Fibroblast of pulmonary artery (primary cell): ENCODE results near the gene NEK7.
"Not testable (repeated sequence)": the region's sequence is repeated elsewhere in the genome, so short reads cannot be mapped to it uniquely, and the experiment has no call there.

Experiments used
- DNase-seq: peaks from one replicate; pipeline ENCODE4 v3.0.0-alpha.2; 2010; ENCODE audit warnings: low read depth
- H3K4me3 ChIP-seq: replicated peaks from 2 replicates; pipeline ENCODE4 v1.5.1; 2011; ENCODE audit warnings: low read depth, mild to moderate bottlenecking, control low read depth, low read length, moderate library complexity
- TF ChIP-seq, protein P1 (sequence below): IDR thresholded peaks from 2 replicates; pipeline ENCODE4 v1.5.1; 2011; ENCODE audit warnings: mild to moderate bottlenecking, control low read depth, low read length, inconsistent platforms; ENCODE audit errors: missing control alignments

The NEK7 gene

DNA sequence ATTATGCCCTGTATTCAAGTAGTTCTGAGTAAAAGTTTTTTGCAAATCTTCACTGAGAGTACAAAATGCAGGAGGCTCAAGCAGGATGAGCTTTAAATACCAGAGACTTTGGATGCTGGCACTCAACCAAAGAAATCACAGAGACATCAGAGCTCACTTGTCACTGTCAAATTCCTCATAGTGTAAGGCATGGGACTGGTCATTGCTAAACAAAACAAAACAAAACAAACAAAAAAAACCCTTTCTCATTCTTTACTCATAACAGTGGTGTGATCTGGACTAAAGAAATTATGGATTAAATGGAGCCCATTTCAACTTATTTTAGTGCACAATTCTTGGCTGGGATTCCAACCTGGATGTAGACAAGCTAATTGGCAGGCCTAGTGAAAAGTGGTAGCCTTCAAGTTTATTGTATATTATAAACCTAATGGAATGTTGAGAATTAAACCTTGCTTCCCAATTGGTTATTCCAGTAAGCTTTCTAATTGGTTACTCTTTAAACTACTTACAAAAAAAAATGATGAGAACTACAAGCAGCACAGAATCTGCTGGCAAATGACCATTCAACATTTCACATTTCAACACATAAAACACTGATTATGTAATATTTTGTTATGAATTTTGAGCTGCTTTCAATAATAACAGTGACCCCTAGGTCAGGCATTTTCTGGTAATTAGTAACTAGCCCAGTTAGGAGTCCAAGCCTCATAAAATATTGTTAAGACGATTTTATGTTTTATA is 30.6 kb upstream of the NEK7 start:
- no peak overlapping the region for H3K4me3 ChIP-seq
- TF ChIP-seq, protein P1, sequence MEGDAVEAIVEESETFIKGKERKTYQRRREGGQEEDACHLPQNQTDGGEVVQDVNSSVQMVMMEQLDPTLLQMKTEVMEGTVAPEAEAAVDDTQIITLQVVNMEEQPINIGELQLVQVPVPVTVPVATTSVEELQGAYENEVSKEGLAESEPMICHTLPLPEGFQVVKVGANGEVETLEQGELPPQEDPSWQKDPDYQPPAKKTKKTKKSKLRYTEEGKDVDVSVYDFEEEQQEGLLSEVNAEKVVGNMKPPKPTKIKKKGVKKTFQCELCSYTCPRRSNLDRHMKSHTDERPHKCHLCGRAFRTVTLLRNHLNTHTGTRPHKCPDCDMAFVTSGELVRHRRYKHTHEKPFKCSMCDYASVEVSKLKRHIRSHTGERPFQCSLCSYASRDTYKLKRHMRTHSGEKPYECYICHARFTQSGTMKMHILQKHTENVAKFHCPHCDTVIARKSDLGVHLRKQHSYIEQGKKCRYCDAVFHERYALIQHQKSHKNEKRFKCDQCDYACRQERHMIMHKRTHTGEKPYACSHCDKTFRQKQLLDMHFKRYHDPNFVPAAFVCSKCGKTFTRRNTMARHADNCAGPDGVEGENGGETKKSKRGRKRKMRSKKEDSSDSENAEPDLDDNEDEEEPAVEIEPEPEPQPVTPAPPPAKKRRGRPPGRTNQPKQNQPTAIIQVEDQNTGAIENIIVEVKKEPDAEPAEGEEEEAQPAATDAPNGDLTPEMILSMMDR: no peak
- peak; percentile 75 for DNase-seq

DNA sequence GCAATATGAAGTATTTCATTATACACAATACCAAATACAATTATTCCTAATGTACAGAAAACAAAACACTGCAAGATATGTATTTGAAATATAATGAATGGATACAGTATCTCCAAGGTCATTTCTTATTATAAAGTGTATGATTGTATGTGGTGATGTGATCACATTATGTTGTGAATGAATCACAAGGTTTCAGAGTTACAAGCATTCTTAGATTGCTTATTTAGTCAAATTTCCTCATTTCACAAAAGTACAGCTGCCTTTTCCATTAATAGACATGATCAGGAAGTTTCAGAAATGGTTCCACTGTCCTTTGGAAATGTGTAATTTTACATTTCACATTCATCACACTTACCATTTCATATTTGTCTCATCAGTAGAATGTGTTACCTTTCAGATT is 28.3 kb upstream of the NEK7 start:
- TF ChIP-seq, protein P1: no peak
- H3K4me3 ChIP-seq: no peak overlapping the region
- no peak for DNase-seq

DNA sequence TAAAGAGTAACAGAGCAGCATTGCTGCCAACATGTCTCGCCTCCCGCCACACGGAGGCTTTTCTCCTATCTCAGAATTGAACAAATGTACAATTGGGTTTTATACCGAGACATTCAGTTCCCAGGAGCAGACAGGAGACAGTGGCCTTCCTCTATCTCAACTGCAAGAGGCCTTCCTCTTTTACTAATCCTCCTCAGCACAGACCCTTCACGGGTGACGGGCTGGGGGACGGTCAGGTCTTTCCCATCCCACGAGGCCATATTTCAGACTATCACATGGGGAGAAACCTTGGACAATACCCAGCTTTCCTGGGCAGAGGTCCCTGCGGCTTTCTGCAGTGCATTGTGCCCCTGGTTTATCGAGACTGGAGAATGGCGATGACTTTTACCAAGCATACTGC is 26.7 kb upstream of the NEK7 start:
- not testable (repeated sequence) for DNase-seq, H3K4me3 ChIP-seq

DNA sequence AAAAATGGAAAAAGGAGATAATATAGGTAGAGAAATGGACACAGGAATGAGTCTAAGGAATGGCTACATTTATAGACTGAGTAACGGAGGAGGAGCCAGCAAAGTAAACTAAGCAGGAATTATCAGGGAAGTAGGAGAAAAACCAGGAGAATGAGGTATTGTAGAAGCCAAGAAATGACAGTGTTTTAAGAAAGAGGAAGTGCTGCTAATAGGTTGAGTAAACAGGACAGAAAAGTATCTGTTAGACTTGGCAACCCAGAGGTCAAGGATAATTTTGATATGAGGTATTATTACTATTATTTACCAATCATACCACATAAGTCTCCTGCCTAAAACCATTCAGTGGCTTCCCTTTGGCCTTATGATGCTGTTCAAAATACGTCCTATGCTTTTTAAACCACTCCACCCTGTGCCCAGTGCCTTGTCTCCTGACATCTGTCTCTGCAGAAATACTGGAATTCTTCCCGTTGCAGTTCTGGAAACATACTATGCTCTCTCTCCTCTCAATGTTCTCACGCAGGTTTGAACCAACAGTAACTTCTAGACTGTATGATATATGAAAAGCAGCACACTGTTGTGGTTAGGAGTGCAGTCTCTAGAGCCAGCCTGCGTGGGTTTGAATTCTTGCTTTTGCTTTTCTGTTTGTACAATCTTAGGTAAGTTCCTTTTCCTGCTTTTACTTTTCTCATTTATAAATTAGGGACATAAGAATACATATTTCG is 24.6 kb upstream of the NEK7 start:
- H3K4me3 ChIP-seq: no peak overlapping the region
- no peak for DNase-seq
- TF ChIP-seq, protein P1: no peak

DNA sequence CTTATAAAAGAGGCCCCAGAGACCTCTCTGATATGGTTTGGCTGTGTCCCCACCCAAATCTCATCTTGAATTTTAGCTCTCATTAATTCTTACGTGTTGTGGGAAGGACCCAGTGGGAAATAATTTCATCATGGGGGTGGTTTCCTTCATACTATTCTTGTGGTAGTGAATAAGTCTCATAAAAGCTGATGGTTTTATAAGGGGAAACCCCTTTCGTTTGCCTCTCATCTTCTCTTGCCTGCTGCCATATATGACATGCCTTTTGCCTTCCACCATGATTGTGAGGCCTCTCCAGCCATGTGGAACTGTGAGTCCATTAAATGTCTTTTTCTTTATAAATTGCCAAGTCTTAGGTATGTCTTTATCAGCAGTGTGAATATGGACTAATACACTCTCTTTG is 22.5 kb upstream of the NEK7 start:
- no peak for DNase-seq
- TF ChIP-seq, protein P1: no peak
- H3K4me3 ChIP-seq: no peak overlapping the region

DNA sequence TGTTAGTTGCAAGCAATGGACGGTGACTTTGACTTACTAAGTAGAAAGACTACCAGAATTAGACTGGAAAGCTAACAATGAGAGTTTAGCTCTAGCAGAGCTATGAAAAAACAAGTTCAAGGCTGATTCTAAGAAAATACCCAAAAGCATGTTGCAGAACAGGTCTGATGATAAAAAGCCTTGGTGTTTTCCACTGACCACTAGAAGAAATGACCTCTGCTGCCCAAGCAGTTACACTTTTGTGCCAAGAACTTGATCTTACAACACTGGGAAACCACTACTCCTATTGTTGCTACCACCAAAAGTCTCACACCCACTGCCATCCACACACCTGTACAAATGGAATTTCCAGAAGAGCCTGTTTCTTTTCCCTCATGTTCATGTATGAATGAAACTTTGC is 21.4 kb upstream of the NEK7 start:
- TF ChIP-seq, protein P1: no peak
- DNase-seq: no peak
- no peak overlapping the region for H3K4me3 ChIP-seq

DNA sequence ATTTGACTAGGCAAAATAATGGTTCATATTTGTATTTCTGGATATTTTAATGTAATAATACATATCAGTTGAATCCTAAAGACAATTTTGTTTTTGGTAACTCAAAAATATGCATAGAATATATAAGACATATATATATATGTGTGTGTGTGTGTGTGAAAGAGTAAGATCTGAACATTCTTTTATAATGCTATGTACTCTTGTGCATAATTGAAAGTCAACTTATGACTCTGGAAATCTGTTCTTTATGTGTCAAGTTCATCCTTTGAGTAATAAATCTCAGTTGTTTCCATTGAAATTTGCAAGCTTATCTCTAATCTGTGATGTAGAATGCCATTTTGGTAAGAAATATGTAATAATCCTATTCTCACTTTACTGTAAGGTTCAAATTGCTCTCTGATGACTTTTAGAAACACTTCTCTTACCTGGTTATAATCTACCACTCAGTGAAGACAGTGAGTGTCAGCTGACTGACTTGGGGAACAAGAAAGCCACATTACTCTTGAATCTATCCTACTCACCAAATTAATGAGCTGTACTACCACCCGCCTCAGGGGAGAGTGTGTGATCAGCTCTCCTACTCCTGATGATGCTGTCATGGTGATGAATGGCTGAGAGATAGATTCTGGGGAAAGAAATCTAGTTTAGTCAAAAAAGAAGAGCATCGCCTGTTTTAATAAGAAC is 15.0 kb upstream of the NEK7 start:
- TF ChIP-seq, protein P1: no peak
- DNase-seq: no peak
- no peak overlapping the region for H3K4me3 ChIP-seq
